ENCODE results near the gene CTDP1. TPM values are rescaled to one million over a fixed set of nuclear protein-coding genes. Genes with fewer than 3 reads are reported as not detected.

CTDP1 gene, protein sequence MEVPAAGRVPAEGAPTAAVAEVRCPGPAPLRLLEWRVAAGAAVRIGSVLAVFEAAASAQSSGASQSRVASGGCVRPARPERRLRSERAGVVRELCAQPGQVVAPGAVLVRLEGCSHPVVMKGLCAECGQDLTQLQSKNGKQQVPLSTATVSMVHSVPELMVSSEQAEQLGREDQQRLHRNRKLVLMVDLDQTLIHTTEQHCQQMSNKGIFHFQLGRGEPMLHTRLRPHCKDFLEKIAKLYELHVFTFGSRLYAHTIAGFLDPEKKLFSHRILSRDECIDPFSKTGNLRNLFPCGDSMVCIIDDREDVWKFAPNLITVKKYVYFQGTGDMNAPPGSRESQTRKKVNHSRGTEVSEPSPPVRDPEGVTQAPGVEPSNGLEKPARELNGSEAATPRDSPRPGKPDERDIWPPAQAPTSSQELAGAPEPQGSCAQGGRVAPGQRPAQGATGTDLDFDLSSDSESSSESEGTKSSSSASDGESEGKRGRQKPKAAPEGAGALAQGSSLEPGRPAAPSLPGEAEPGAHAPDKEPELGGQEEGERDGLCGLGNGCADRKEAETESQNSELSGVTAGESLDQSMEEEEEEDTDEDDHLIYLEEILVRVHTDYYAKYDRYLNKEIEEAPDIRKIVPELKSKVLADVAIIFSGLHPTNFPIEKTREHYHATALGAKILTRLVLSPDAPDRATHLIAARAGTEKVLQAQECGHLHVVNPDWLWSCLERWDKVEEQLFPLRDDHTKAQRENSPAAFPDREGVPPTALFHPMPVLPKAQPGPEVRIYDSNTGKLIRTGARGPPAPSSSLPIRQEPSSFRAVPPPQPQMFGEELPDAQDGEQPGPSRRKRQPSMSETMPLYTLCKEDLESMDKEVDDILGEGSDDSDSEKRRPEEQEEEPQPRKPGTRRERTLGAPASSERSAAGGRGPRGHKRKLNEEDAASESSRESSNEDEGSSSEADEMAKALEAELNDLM
- 30.2 and 34.3 TPM in 2 replicates for total RNA-seq

DNA sequence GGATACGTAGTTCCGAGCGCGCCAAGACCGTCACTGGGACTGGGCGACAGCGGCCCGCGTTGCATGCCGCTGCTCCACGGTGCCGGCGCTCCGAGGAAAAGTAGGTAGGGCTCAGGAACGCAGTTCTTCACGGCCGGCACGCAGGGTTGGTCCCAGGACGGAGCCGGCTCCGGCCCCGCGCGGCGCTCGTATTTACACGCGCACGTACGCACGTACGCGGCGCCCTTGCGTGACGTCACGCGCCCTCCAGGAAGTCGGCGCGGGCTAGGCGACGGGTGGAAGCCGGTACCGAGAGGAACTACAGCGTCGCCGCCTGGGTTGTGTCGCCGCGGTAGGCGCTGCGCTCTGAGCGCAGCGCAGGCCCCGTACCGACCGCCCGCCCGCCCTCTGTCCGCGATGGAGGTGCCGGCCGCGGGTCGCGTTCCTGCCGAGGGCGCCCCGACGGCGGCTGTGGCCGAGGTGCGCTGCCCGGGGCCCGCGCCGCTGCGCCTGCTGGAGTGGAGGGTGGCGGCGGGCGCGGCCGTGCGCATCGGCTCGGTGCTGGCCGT lies at the start of gene CTDP1:
CTDP1 (plus strand) TSS at position 252 of the 548 bp plus-strand sequence; CDS start at position 397, 145 bp downstream.

DNA sequence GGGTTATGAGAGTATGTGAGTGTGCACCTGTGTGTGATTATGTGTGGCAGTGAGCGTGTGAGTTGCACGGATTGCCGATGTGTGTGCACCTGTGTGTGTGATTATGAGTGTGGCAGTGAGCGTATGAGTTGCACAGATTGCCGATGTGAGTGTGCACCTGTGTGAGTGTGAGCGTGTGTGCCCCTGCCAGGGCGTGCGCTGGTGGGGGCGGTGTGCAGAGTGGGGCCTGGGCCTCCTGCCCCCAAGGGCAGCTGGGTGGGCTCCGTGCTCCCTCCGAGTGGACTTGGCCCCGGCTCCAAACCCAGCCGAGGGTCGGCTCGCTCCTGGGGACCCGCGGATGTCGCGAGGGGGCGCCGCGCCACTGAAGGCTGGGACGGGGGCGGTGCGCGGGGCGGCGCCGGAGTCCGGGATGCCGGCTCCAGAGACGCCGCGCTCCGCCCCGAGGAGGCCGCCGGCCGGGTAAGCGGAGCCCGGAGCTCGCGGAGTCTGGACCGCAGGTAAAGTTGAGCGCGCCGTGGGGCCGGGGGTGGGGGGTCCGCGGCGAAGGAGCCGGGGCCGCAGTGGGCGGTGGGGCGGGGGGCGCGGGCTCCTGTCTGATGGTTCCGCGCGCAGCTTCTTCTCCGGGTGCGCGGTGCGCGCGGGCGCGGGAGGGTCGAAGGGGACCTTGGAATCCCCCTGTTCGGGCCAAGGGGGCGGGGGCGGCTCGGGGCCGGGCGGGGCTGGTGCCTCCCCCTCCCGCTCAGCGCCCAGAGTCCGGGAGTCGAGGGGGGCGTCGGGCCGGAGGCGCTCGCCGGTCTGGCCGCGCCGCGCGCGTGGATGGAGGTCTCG lies 118.1 kb downstream of the CTDP1 start, which contains the start of gene KCNG2:
KCNG2 (plus strand) TSS at position 421 of the 828 bp plus-strand sequence. CDS start 65,730 bp downstream, outside the sequence.

Other genes starting within 250 kb of the CTDP1 start
- not detected in 2 replicates for gene KCNG2, start 118.1 kb downstream of the CTDP1 start, total RNA-seq